ENCODE data around the gene SLC7A14. TPM values are rescaled to one million over a fixed set of nuclear protein-coding genes. Genes with fewer than 3 reads are reported as not detected.

SLC7A14 gene
- total RNA-seq, 4 donors from 2014 or later, result under 0.01 to 0.06 (median under 0.01) TPM; not detected in 1

DNA sequence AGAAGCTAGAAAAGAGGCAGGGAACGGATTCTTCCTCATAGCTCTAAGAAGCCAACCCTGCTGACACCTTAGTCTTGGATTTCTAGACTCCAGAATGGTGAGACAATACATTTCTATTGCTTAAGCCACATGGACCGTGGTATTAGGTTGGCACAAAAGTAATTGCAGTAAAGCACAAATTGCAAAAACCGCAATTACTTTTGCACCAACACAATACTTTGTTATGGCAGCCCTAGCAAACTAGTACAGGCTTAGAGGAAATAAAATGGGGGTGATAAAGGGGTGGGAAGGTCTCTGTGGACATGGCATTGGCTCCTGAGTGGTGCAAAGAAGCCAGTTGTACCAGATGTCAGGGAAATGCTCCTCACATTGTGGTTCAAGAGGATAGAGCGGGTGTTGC, 56.0 kb downstream of the SLC7A14 start:
- no peak for DNase-seq (ENCODE audit: low spot score)
- TF ChIP-seq, protein P1, sequence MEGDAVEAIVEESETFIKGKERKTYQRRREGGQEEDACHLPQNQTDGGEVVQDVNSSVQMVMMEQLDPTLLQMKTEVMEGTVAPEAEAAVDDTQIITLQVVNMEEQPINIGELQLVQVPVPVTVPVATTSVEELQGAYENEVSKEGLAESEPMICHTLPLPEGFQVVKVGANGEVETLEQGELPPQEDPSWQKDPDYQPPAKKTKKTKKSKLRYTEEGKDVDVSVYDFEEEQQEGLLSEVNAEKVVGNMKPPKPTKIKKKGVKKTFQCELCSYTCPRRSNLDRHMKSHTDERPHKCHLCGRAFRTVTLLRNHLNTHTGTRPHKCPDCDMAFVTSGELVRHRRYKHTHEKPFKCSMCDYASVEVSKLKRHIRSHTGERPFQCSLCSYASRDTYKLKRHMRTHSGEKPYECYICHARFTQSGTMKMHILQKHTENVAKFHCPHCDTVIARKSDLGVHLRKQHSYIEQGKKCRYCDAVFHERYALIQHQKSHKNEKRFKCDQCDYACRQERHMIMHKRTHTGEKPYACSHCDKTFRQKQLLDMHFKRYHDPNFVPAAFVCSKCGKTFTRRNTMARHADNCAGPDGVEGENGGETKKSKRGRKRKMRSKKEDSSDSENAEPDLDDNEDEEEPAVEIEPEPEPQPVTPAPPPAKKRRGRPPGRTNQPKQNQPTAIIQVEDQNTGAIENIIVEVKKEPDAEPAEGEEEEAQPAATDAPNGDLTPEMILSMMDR (IDR thresholded peaks at IDR 0.05), result no peak
- no peak for ATAC-seq (ENCODE audit: low FRiP score)

DNA sequence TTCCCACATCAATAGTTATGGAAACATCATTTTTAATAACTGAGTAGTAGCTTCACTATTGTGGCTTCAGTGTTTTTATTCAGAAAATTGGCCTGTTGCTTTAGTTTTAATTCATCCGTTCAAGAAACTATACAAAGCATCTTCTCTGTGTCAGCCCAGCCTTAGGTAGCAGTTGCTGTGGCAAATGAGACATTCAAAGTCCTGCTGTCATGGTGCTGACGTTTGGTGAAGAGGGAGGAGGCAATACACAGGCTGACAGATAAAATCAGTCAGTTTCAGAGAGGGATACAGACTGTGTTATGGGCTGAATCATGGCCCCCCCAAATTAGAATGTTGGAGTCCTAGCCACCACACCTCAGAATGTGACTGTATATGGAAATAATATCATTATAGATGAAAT, 56.5 kb downstream of the SLC7A14 start:
- ATAC-seq (ENCODE audit: low FRiP score) (no peak), DNase-seq (ENCODE audit: low spot score) (no peak)
- TF ChIP-seq, protein P1 (IDR thresholded peaks at IDR 0.05), result no peak

DNA sequence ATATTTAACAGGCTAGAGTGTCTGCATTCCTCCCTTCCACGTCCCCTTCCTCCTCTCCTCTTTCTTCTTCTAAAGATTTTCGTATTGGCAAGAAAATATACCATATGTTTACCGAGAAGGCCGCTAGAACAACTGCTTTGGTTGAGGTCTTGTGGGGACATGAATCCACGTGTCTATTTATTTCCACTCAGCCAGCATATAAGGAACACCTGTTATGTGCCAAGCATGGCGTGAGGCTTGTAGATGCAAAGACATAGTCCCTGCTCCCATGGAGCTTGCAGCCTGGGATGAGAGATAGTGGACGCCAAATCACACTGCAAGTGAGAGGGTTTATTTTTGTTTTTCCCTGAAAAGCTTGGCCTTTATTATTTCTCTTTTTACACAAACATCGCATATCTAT, 57.1 kb downstream of the SLC7A14 start:
- no peak for DNase-seq (ENCODE audit: low spot score)
- no peak for ATAC-seq (ENCODE audit: low FRiP score)
- TF ChIP-seq, protein P1 (IDR thresholded peaks at IDR 0.05), result no peak

DNA sequence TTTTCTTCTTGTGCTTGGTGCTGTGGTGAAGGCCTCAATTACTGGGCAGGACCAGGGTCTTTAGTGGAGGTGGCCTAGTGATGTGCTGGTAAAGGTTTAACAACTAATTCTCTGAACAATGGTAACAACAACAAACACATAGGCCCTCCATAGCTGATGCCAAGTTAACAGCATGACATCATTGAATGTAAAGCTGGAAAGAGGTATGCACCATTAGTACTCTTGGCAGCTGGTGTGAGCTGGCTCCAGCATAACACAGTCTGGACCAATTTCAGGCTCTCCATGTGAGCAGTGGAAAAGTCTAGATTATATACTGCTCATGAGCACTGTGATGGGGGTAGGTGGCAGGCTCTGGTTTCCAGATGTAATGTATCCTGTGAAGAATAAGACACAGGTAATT, 61.8 kb downstream of the SLC7A14 start:
- ATAC-seq (ENCODE audit: low FRiP score) (no peak), DNase-seq (ENCODE audit: low spot score) (no peak)
- TF ChIP-seq, protein P1 (IDR thresholded peaks at IDR 0.05), result no peak

DNA sequence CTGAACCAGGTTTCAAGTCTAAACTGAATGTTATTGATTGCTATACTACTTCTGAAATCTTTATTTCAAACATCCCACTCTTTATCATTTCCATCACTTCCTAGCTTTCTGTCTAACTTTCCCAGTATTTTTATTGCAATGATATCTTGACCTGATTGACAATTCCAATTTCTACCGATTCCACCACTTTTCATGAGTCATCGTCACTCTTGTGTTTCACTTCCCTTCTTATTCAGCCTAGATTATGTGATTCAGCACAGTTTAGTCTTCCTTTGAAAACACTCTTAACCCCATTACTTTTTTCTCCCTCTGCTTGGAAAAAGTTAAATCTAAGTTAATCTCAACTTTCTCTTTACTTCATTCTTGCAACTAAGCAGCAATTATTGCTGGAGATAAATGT, 62.6 kb downstream of the SLC7A14 start:
- TF ChIP-seq, protein P1 (IDR thresholded peaks at IDR 0.05), result no peak
- no peak for DNase-seq (ENCODE audit: low spot score)
- ATAC-seq (ENCODE audit: low FRiP score), result no peak

DNA sequence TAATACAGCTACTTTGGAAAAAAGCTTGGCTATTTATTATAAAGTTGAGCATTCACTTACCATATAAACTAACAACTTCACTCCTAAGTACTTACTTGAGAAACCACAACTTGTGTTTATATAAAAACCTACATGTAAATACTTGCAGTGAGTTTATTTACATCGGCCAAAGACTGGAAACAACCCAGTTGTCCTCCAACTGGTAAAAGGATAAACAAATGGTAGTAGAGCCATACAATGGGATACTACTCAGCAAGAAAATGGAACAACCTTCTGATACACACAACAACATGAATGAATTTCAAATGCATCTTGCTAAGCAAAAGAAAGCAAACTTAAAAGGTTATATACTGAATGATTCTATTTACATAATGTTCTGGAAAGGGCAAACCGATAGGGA, 63.7 kb downstream of the SLC7A14 start:
- DNase-seq (ENCODE audit: low spot score), result no peak
- TF ChIP-seq, protein P1 (IDR thresholded peaks at IDR 0.05), result no peak
- ATAC-seq (ENCODE audit: low FRiP score), result no peak

DNA sequence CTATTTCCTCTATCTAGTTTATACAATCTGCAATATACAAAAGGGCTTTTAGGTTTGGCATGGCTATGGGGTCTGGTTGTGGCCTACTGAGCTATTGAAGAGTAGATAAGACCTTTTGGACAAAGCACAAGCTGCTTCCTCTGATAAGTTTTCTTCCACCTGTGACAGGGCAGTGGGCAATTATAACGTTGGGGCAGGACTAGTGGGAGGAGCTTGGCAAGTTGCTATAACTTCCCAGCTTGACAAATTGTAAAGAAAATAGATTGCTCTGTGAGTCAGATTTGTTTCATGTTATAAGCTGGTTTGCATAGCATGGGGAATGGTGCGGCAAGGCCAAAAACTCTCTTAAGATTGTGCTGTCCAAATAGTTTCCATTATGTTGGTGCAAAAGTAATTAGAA, 64.9 kb downstream of the SLC7A14 start:
- DNase-seq (ENCODE audit: low spot score) (no peak), ATAC-seq (ENCODE audit: low FRiP score) (no peak)
- TF ChIP-seq, protein P1 (IDR thresholded peaks at IDR 0.05), result no peak
